Epithelial cell of esophagus (primary cell): ENCODE data around the gene HLA-A.

Experiments used
- DNase-seq: peaks from one replicate; pipeline ENCODE4 v3.0.0; 2010; ENCODE audit warnings: low read depth
- H3K4me3 ChIP-seq: 2 replicates; pipeline ENCODE4 v1.5.1; 2011; ENCODE audit warnings: mild to moderate bottlenecking, low read length, control low read depth
- TF ChIP-seq, protein P1 (sequence below): IDR thresholded peaks from 2 replicates; pipeline ENCODE4 v1.5.1; 2011; ENCODE audit warnings: low read depth, mild to moderate bottlenecking, low read length, control low read depth, inconsistent platforms; ENCODE audit not compliant: insufficient read depth; ENCODE audit errors: missing control alignments

Gene HLA-A

DNA sequence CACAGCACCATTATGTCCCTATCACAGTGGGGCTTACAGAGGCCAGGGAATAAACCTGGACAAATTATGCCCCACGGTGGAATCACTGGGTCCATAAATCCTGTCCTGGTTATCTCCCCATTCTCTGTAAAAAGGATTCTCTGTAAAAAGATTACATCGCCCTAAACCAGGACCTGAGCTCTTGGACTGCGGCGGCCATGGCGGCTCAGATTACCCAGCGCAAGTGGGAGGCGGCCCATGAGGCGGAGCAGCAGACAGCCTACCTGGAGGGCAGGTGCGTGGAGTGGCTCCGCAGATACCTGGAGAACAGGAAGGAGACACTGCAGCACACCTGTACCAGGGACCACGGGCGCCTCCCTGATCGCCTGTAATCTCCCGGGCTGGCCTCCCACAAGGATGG, 8.4 kb upstream of the HLA-A start:
- TF ChIP-seq, protein P1, sequence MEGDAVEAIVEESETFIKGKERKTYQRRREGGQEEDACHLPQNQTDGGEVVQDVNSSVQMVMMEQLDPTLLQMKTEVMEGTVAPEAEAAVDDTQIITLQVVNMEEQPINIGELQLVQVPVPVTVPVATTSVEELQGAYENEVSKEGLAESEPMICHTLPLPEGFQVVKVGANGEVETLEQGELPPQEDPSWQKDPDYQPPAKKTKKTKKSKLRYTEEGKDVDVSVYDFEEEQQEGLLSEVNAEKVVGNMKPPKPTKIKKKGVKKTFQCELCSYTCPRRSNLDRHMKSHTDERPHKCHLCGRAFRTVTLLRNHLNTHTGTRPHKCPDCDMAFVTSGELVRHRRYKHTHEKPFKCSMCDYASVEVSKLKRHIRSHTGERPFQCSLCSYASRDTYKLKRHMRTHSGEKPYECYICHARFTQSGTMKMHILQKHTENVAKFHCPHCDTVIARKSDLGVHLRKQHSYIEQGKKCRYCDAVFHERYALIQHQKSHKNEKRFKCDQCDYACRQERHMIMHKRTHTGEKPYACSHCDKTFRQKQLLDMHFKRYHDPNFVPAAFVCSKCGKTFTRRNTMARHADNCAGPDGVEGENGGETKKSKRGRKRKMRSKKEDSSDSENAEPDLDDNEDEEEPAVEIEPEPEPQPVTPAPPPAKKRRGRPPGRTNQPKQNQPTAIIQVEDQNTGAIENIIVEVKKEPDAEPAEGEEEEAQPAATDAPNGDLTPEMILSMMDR = no peak
- no peak overlapping the region for H3K4me3 ChIP-seq
- DNase-seq = no peak

DNA sequence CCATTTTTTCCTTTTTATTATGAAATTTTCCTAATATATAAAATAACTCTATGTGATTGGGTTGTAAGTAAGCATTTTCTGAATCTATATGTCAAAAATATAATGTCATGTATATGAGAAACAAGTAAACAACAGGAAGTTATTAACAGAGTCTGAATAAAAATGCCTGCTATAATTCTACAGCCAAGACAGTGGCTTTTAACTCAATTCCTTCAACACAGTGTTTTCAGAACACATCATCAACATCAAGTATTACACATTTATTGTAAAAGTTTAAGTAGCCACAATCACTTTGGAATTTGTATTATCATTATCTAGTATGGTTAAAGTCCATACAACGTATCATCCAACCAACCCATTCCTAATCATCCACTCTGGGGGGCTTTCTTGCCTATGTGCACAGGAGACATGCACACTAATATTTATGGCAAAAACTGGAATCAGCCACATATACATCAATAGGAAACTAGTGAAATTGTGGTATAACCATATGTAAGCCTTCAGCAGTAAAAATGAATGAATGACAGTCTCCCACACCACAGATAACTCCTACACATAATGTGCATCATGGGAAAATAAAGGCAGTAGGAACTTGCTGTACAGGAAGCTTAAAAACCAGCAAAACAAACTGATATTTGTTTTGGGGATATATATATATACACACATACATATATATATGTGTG, 6.9 kb upstream of the HLA-A start:
- no peak for DNase-seq
- no peak overlapping the region for H3K4me3 ChIP-seq
- TF ChIP-seq, protein P1 = no peak

GRCh38 chr6:29938746-29939508, 3.4 kb upstream of the HLA-A start:
- no peak for DNase-seq
- H3K4me3 ChIP-seq = no peak overlapping the region
- TF ChIP-seq, protein P1 = no peak

GRCh38 chr6:29941016-29941415, 1.3 kb upstream of the HLA-A start:
- TF ChIP-seq, protein P1 = no peak
- H3K4me3 ChIP-seq = no peak overlapping the region
- peak; percentile 39 for DNase-seq

- no peak overlapping the region for H3K4me3 ChIP-seq
- peak; percentile 34 for DNase-seq
- TF ChIP-seq, protein P1 = no peak
These were observed 861 bp upstream of the HLA-A start for GRCh38 chr6:29941471-29941870.

DNA sequence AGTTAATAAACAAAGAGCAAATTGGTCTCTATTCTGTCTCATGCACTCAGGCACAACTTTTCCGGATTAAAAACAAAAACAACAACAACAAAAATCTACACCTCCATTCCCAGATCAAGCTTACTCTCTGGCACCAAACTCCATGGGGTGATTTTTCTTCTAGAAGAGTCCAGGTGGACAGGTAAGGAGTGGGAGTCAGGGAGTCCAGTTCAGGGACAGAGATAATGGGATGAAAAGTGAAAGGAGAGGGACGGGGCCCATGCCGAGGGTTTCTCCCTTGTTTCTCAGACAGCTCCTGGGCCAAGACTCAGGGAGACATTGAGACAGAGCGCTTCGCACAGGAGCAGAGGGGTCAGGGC, 437 bp upstream of the HLA-A start:
- no peak for DNase-seq
- TF ChIP-seq, protein P1 = no peak
- H3K4me3 ChIP-seq = peak overlapping the region; percentile 61
